ENCODE data around the gene VPS13C.

Gene VPS13C

DNA sequence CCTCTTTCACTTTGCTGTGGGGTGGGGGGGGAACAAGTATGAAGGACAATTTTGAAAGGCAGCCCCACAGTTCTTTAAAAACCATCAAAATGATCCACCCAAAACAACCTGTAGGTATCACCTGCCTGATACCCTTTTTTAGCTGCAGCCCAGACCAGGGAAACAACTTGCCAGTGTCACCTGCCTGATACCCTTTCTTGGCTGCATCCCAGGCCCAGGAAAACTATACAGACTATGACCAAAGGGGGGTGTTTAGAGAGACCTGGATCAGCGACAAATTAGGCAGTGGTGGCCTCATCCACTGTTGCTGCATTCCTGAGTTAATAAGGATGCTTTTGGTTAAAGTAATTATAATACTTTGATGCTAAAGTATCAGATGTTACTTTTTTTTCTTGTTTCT, 122.0 kb downstream of the VPS13C start:
- no peak for DNase-seq (ENCODE audit: low read depth in 2 of 2)

DNA sequence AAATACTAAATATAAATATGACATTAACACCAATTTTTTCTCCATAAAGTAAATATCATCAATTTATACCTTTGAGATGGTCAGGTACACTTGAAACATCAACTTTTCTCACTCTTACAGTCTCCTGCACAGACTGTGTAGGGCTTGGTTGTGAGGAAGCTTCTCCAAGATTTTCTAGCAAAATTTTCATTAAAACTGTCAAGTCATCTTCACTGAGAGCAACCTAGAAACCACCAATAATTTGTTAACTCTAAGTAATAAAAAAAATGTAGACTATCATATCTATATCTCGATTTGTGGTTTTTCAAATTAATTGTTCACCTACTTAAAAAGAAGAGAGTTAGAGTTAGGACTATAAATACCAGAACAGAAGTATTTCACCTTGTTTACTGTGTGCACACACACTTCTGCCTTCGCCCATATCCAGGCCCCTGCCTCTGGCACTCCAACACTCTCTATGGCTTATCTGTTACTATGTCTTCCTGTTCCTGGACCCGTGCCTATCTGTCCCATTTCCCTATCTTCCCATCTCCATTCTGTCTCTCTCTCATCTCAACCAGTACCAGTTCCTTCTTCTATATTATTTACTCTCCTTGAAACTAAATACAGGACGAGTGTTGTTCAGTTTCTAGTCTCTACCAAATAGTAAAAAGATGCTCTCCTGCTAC, 123.6 kb downstream of the VPS13C start:
- no peak for DNase-seq (ENCODE audit: low read depth in 2 of 2)

DNA sequence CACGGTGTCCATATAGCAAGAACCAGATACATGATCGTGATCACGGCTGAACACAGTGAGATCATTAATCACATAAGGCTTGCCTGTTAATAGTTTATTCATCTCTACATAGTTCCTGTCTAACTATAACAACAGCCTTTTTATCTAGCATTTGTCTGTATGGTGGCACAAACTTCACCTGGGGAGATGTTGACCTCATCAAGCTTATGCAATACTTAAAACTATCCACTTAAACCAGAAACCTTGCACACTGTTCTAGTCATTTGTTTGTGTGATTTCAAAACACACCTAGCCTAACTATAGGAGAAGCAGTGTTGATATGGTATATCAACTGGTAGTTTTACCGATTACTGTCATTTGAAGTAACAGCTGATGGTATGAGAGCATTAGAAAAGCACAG, 124.8 kb downstream of the VPS13C start:
- no peak for DNase-seq (ENCODE audit: low read depth in 2 of 2)

DNA sequence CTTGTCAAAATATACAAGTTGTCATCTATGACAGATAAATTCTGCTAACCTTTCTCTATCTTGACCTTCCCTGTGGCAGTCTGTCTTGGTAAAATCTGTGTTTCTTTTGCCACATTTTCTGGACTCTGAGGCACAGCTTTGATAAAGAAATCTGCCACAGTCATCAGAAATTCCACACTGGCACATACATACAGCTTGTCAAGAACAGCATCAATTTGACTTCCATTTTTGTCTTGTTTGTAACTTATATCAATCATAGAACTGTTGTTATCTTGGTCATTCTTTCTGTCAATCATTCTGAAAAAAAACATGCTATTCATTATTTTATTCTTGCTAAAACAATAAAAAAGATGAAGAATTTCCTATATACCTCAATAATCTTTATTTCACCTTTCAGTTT, 130.8 kb downstream of the VPS13C start:
- DNase-seq (ENCODE audit: low read depth in 2 of 2): no peak

DNA sequence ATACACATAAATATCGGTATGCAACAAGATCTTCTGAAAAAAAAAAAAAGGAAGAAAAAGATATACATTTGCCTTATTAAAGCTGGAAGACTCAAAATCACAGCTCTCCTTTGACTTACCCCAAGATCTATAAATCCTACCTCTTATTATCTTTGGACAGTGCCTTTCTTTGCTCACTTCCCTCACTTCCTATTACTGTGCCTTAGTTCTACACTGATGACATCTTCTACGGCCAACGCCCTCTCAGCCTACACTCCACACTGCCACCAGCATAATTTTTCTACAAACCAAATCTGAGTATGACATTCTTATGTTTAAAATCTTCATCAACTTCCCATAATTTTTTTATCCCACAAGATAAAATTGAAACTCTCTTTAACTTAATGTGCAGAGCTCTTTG, 137.1 kb downstream of the VPS13C start:
- no peak for DNase-seq (ENCODE audit: low read depth in 2 of 2)

DNA sequence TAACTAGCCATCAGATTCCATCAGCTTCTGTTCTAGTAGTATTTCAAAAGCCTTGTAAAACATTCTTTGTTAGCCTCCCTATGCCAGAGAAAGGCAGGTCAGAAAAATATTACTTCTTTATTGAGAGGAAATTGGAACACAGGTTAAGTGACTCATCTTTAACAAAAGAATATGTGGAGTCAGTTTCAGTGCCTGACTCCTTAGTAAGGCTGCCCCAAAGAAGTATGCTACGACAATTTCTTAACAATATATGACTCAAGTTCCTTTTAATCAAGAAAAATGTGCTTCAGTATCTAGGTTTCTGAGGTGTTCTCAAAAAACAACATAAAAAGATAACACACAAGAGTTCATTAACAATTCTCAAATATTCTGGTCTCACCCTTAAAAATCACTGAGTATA, 139.2 kb downstream of the VPS13C start:
- DNase-seq (ENCODE audit: low read depth in 2 of 2): no peak

DNA sequence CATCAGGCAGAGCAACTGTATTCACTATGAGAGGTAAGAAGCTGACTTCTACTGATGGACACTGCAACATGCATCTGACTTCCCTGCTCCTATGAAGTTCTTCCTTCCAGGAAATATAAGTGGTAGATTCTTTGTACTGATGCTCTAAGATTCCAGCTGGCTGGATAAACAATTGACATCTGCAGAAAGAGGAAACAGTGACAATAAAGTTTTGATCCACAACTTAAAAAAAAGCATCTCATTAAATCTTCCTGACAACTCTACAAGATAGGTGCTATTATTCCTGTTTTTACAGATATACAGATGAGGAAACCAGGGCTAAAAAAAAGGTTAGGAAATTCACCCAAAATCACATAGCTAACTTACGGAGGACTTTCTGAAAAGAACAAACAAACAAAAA, 142.8 kb downstream of the VPS13C start:
- DNase-seq (ENCODE audit: low read depth in 2 of 2): no peak

DNA sequence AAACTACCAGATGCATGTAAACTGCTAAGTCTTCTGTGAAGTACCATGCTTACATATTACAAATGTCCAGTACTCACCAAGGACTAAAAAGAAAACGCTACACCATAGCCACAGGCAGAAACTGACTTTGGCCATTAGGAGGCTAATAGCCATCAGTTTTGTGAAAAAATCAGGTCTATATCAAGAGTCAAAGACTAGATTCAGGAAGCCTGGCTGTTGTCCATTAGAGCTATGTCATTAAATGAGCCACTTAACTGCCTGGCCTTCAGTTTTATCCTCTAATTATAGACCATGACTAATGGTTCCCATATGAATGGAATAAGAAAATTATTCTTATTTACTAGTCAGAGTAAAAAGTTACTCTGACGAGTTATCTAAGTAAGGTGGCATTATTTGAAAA, 144.1 kb downstream of the VPS13C start:
- peak; percentile 6 for DNase-seq (ENCODE audit: low read depth in 2 of 2)

DNA sequence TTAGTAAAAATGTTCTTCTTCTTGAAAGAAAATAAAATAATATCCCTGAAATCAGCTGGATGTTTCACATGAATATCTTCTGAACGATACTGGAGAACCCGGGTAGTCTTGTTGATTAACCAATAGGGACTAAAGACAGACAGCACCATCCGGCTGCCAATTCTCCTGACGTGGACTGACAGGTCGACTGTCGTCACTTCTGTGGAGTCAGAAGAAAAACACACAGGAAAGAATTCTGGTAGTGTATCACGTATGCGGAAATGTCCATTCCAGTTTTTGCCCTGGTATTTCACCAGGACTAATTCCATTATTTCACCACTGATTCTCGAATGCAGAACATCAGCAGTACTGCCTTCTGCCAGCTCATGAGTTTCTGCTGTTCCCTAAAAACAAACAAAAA, 144.6 kb downstream of the VPS13C start:
- no peak for DNase-seq (ENCODE audit: low read depth in 2 of 2)

DNA sequence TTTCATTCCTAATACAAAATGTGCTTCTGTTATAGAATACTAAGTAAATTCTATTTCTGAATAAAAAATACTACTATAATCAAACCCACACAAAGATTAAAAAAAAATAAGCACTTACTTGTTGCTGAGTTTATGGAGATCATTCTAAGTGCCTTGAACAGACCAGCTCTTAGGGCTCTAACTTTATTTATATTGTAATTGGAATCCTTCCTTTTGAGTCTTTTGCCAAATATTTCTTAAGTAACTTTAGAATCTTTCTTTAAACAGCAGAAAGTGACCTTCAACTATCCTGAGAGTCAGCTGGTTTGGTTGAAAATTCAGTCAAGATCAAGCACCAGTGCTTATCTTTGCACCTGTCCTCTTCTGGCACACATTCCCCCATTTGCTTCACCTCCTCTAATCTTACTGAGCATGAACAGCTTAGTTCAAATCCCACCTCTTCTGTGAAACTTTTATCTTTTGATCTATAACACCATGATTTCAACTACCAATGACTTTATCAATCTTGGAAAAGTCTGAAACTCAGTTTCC, 149.3 kb downstream of the VPS13C start:
- DNase-seq (ENCODE audit: low read depth in 2 of 2): no peak

DNA sequence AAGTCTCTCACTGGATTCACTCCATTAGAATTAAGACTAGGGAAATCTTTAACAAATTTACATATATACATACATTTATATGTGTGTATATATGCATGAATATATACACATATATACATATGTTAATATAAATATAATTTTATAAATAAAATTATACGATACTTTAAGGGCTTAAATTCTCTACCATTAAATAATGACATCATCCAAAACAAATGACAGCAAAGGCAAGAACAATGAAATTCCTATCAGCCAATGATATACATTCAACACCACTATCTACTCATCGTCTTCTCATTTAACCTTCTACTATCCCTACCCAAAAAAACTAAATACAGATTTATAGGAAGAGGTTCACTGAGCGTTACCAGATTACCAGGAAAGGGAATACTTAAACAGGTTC, 152.0 kb downstream of the VPS13C start:
- no peak for DNase-seq (ENCODE audit: low read depth in 2 of 2)

DNA sequence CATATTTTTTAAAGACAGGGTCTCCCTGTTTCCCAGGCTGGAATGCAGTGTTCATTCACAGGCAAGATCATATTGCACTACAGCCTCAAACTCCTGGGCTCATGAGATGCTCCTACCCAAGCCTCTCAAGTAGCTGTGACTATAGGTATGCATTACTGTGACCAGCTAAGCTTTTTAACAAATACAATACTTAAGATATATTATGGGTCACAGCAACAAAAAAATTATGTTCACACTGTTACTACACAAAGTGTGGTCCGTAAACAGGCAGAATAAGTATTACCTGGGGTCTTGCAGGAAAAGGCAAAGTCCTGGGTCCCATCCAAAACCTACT, 152.5 kb downstream of the VPS13C start:
- no peak for DNase-seq (ENCODE audit: low read depth in 2 of 2)

DNA sequence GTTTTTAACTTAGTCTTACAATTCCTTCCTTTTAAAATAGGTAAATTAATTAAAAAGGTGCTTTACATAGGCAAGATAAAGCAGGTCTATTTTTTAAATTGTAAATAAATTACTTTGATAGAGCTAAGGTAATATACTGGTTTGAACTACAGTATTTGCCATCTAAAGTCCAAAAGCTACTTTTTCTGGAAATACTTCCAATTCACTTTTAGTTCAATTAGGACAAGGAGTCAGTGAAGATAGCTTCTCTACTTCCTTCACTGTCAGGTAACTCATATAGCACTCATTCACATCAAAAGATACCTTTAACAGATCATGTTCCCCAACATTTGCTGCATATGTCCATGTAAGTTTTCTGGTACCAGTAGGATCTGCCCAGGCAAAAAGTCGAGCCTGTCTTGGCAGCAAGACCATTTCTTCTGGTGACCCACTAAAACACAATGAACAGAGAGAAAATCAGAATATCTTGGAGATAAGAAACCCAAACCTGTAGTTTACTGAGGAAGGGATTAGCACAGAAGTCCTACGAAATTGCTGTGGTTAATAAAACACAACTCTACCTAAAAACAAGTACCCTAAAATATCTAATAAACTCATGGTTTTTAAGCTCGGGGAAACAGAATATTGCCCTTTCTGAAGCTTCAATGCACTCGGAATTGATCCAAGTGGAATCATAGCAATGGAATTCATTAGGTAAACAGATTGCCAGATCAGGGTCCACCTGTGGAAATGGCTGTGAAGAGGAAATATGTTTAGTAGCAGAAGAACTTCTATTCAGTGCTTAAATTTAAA, 153.1 kb downstream of the VPS13C start:
- no peak for DNase-seq (ENCODE audit: low read depth in 2 of 2)

DNA sequence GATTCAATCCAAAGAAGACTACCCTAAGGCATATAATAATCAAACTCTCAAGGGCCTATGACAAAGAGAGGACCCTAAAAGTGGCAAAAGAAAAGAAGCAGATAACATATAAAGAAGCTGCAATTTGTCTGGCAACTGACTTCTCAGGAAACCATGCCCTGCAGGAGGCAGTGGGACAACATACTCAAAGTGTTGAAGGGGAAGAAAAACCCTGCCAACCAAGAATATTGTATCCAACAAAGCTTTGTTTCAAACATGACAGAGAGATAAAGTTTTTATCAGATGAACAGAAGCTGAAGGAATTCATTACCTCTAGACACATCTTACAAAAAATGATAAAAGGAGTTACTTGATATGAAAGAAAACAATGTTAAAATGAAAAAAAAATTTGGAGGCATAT, 167.1 kb downstream of the VPS13C start:
- no peak for DNase-seq (ENCODE audit: low read depth in 2 of 2)

DNA sequence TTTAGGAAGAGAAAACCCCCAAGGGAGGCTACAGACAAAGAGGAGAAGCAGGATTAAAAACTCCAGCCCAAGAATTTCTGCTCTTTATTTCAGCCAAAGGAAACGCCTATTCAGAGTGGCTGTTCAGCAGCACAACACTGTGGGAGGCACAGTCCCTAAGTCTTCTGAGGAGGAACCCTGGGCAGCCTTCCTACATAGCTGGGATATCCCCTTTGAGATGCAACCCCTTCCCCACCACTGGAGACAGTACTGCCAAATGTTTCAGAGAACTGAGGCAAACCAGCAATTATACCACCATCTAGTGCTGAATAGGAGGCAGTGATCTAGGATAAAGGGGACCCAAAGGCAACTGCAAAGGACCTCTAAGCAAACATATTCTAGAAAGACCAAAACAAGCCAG, 168.1 kb downstream of the VPS13C start:
- no peak for DNase-seq (ENCODE audit: low read depth in 2 of 2)

DNA sequence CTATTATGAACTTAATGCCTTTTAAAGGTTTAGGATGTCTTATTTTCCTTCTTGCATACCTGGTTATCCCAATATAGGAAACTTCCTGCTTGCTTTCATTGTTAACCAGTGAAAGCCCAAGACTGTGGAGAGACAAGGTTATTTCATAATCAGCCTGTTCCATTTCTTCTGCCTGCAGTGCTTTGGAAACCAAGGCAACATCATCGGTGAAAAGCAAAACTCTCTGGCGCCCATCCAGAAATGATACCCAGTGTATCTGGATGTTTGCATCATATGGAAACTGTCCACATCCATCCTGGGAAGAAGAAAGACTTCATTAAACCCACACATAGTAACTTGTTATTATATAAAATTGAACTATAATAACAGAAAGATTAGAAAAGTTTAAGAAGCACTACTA, 170.1 kb downstream of the VPS13C start:
- DNase-seq (ENCODE audit: low read depth in 2 of 2): no peak

DNA sequence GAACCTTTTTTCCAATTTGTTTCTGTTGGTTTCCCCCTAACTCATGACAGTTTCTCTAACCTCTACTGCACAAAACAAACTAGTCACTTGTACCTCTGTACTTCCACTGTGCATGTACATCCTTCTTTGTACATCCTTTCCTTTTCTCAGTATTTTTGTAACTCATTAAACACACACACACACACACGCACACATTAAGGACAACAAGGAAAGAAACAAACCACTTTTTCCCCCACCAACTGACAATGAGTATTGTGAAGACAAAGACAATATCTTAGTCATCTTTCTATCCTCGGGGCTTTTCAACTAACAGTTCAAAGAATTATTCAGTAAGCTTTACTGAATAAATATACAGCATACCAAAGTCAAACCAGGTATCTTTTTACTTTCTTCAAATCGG, 170.5 kb downstream of the VPS13C start:
- DNase-seq (ENCODE audit: low read depth in 2 of 2): no peak

DNA sequence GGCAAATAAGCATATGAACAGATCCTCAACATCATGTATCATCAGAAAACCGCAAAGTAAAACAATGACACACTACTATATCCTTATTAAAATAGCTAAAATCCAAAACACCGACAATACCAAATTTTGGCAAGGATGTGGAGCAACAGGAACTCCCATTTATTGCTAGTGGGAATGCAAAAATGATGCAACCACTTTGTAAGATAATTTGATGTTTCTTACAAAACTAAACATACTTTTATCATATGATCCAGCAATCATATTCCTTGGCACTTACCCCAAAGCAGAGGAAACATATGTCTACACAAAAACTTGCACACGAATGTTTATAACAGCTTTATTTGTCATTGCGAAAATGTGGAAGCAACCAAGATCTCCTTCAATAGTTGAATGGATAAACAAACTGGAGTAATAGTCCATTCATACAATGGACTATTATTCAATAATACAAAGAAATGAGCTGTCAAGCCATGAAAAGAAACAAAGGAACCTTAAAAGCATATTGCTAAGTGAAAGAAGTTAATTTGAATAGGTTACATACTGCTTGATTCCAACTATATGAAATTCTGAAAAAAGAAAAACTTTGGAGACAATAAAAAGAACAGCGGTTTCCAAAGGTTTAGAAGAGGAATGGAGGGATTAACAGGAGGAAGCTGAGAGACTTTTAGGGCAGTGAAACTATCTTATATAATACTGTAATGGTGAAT, 172.0 kb downstream of the VPS13C start:
- no peak for DNase-seq (ENCODE audit: low read depth in 2 of 2)

DNA sequence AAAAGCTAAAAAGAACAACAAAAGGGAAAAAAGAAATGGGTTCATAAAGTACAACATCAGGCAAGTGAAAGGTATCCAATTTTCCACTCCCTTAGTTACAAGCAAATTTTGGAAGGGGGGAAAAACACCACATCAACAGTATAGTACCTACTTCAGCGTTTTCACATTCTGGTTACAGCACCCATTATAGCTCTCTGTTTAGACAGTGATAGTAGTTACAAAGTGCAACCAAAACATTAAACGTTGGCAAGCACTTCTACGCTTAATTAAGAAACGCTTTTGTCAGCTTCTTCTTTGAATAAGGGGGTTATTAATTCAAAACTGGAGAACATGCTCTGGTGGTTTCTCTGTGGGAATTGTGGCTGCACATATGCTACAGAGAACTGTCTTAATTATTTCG, 180.2 kb downstream of the VPS13C start:
- DNase-seq (ENCODE audit: low read depth in 2 of 2): no peak

DNA sequence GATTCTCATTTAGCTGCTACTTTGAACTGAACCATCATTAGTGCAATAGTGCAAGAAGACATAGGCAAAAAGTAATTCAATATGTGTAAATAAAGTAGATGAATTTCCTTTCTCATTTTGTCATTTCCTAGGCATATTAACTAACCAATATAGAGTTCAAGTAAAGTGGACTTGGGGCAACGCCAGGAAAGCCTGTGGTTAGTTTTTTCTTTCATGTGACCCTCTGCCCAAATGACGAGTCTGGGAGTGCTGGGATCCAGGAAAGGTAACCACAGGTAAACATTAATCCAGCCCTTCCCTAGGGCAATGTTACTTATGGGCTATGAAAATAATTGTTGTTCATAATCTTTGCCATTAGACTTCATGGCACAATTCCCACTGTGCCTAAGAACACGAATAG, 181.0 kb downstream of the VPS13C start:
- DNase-seq (ENCODE audit: low read depth in 2 of 2): no peak

DNA sequence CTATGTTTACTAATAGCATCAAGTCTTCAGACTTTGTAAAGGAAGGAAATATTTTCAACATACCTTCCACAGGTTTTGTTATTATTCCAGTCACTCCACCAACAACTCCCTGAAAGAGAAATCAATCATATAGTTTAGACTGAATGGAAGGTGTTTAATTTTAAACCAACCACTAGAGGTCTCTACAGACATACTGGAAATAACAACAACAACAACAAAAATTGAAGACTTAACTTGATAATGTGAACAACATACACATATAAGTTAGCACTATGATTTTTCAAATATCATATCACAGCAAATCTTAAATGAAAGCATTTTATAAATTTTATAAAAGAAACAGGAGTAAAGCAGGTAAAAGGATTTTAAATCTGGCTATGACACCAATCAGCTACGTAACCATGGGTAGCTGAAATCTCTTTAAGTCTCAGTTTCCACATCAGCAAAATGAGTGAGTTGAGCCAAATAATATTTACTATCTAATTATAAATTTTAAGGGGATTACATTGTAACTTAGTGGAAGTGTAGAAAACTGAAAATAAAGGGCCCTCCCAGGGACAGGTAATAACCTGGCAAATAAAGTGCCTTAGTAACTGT, 188.2 kb downstream of the VPS13C start:
- no peak for DNase-seq (ENCODE audit: low read depth in 2 of 2)

DNA sequence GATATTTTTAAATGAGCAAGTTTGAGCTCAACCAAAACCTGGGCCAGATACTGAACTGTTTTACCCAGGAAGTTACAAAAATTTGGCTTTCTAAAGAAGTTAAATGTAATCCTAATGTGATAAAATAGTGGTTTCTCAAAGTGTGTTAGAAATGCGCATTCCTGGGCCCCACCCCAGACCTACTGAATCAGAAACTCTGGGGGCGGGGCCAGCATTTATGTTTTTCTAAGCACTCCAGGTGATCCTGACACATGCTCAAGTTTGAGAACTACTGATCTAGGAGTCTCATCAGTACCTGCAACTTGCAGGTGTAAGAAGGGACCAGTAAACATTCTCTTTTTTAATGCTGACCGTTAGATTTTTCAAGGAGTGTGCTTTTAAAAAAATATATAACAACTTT, 190.6 kb downstream of the VPS13C start:
- no peak for DNase-seq (ENCODE audit: low read depth in 2 of 2)

DNA sequence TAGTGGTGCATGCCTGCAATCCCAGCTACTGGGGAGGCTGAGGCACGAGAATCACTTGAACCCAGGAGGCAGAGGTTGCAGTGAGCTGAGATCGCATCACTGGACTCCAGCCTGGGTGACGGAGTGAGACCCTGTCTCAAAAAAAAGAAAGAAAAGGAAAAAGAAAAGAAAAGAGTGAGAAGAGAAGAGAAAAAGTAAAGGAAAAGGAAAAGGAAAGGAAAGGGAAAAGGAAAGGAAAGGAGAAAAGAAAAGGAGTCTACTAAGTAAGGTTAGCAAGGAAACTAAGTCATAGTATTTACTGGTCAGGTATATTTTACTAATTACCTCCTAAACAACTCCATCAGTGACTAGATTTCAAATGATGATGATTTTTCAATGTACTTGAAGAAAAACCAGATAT, 198.3 kb downstream of the VPS13C start:
- no peak for DNase-seq (ENCODE audit: low read depth in 2 of 2)
